Measurements from ENCODE around the gene IL32.
"Not testable (repeated sequence)": the region's sequence is repeated elsewhere in the genome, so short reads cannot be mapped to it uniquely, and the experiment has no call there.

Gene IL32

GRCh38 chr16:3028716-3029319 lies 36.6 kb upstream of the IL32 start:
- no peak for DNase-seq

GRCh38 chr16:3029491-3030221 lies 35.8 kb upstream of the IL32 start:
- no peak for DNase-seq

- DNase-seq: no peak
These were observed 34.9 kb upstream of the IL32 start for GRCh38 chr16:3030222-3031212.

GRCh38 chr16:3032624-3033023 lies 32.8 kb upstream of the IL32 start:
- DNase-seq: no peak

GRCh38 chr16:3035289-3035971 lies 30.0 kb upstream of the IL32 start:
- no peak for DNase-seq

GRCh38 chr16:3035972-3036725 lies 29.3 kb upstream of the IL32 start:
- DNase-seq: no peak

- no peak for DNase-seq
These were observed 28.6 kb upstream of the IL32 start, which contains the start of gene BICDL2 for GRCh38 chr16:3036726-3037315. Gene BICDL2 (minus strand): TSS chr16:3036944. CDS start chr16:3035496, 1,448 bp downstream.

- DNase-seq: no peak
These were observed 27.2 kb upstream of the IL32 start for GRCh38 chr16:3038256-3038655.

GRCh38 chr16:3038896-3039295 lies 26.5 kb upstream of the IL32 start:
- DNase-seq: no peak

- DNase-seq: no peak
These were observed 23.1 kb upstream of the IL32 start for GRCh38 chr16:3042376-3042775.

GRCh38 chr16:3044708-3045107 lies 20.7 kb upstream of the IL32 start:
- no peak for DNase-seq

- no peak for DNase-seq
These were observed 19.4 kb upstream of the IL32 start, which contains the start of gene MMP25 for GRCh38 chr16:3045758-3046640. Gene MMP25 (plus strand): TSS chr16:3046561. CDS start chr16:3046918, 357 bp downstream.

- DNase-seq: no peak
These were observed 18.6 kb upstream of the IL32 start for GRCh38 chr16:3046641-3047386.

- no peak for DNase-seq
These were observed 18.1 kb upstream of the IL32 start for GRCh38 chr16:3047387-3047720.

- DNase-seq: no peak
These were observed 15.4 kb upstream of the IL32 start for GRCh38 chr16:3049921-3050481.

GRCh38 chr16:3050487-3050886 lies 15.0 kb upstream of the IL32 start:
- DNase-seq: no peak

GRCh38 chr16:3051009-3051408 lies 14.4 kb upstream of the IL32 start:
- no peak for DNase-seq

GRCh38 chr16:3051494-3051893 lies 13.9 kb upstream of the IL32 start:
- DNase-seq: no peak

- DNase-seq: not testable (repeated sequence)
These were observed 12.7 kb upstream of the IL32 start for GRCh38 chr16:3052571-3053329.

All from NCI-H2227 treated with DMSO at 0.1 percent for 48 hours (cell line).